ENCODE data around the gene ARL4D.
"Not testable (repeated sequence)": the region's sequence is repeated elsewhere in the genome, so short reads cannot be mapped to it uniquely, and the experiment has no call there.

The ARL4D gene, protein sequence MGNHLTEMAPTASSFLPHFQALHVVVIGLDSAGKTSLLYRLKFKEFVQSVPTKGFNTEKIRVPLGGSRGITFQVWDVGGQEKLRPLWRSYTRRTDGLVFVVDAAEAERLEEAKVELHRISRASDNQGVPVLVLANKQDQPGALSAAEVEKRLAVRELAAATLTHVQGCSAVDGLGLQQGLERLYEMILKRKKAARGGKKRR

DNA sequence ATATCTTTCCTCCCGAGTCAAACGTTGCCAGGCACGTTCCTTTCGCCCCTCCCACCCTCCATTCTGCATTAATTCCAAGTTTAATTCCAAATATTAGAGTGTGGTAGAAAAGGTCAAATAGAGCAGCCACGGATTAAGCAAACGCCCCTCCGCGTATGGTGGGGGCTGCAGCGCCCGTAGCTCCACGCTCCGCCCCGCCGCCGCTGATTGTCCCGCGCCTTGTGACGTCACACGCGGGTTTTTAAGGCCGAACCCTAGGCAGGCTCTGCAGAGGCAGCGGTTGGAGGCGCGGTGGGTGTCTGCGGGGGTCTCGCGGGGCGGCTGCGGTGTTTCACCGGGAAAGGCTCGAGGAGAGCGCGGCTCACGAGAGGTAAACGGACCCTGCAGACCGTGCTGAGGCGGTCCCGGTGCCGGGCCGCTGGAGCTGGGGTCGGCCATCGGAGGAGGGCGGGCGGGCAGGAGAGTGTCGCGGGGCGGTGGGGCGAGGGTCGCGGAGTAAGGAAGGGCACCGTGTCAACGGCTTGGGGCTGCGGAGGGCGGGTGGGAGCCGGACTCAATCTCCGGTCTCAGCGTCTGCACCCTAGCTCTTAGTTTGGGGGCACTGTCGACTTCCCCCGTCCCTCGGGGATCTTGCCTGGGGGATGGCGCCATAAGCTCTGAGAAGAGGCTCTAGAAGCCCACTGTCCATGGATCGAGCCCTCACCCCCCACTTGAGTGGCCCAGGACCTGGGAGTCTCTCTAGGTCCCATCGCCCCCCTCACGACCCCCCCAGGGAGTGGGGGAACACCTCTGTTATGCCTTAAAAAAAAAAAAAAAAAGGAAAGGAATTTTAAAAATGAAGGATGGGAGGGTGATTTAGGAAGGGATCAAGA is at the start of gene ARL4D:
Gene ARL4D (plus strand): TSS at position 270 of the 872 bp plus-strand sequence. CDS start 740 bp downstream, outside the sequence.
- peak; percentile 82 for DNase-seq

DNA sequence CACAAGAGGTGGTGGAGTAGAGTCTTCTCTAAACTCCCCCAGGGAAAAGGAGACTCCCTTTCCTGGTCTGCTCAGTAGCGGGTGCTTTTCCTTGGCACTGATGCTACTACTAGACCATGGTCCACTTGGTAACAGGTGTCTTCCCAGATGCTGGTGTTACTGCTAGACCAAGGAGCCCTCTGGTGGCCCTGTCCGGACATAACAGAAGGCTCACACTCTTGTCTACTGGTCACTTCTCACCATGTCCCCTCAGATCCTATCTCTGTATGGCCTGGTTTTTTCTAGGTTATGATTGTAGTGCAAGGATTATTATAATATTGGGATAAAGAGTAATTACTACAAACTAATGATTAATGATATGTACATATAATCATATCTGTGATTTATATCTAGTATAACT is 49.7 kb upstream of the ARL4D start:
- no peak for DNase-seq

DNA sequence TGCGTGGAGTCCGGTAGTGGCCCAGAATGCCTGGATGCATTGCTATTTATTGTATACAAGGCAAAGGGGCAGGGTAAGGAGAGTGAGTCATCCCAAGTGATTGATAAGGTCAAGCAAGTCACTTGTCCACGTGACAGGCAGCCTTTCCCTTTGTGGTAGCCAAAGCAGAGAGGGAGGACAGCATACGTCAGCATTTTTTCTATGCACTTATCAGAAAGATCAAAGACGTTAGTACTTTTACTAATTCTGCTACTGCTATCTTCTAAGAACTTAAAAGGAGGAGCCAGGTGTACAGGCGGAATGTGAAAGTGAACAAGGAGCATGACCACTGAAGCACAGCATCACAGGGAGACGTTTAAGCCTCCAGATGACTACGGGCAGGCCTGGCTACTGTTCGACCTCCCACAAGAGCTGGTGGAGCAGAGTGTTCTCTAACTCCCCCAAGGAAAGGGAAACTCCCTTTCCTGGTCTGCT is 47.9 kb upstream of the ARL4D start:
- DNase-seq = no peak

DNA sequence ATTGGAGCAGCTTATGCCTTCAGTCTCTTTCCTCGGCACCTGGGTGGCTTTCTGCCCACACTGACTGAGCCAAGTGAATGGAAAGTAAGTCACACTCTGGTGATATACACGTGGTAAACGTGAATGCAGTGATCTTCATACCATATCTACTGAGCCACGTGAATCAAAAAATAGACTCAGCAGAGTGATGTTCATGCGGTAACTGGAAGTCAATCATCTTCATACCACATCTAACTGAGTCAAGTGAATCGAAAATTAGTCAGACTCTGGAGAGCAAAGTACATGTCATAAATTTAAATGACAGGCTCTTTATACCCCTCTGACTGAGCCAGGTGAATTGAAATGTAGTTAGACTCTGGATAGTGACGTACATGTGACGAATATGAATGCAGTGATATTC is 47.1 kb upstream of the ARL4D start:
- DNase-seq = no peak

DNA sequence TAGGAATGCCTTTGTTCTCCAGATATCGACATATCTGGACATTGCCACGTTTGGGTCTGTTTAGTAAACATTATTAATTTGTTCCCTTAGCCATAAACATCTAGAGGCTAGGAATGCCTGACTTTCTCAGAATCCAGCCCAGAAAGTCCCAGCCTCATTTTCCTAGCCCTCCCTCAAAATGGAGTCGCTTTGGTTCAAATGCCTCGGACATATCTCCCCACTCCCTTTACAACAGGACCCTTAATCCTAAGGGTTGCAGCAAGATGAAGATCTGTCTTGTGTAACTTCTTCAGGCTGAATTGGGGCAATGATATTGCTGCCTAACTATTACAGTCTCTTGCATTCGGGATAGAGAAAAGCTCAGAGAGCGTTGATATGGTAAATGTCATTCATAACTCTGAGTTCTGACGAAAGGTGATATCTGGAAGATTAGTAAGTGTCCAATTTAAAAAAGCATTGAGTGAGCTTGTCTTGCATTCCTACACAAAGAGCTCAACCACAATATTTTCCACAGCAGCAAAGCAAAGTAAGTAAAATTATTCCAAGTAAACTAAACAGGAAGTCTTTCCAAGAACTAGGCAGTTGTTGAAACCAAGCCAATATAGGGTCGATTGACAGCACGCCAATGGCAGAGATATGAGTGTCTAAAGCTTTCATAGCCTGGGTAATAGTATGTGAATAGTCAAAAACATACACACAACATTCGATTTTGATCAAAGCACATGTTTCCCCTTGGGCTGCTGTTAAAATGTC is 46.0 kb upstream of the ARL4D start:
- no peak for DNase-seq

DNA sequence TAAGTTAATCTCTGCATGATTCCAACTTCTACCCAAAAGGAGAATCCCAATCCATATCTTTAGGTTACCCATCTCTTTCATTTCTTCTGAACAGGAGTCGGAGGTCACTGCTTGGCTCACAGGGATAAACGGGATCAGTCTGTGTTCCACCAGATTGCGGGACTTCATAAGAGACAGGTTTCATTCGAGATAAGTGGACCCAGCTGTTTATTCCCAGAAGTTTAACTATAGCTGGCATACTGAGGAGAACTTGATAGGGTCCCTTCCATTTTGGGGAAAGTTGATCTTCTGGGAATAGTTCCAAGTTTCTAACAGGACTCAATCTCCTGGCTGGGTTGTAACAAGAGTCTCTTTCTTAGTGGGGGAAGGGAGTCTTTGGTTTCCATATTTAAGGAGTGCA is 45.4 kb upstream of the ARL4D start:
- DNase-seq = no peak

DNA sequence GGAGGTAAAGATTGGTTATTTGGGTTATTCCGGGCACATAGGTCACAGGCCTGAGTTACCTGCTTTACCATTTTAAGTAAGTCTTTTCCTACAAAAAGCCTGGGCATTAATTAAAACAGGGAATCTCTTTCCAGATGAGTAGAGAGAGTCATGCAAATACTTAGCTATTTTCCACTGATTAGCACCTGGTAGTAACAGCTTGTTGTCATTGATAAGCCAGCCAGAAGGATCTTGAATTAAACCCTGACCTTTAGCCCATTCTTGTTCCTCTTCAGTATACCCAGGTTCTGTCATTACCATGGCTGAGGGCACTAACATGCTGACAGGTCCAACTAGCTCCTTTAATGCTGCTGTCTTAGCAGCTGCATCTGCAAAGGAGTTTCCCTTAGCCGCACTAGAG is 44.4 kb upstream of the ARL4D start:
- no peak for DNase-seq

DNA sequence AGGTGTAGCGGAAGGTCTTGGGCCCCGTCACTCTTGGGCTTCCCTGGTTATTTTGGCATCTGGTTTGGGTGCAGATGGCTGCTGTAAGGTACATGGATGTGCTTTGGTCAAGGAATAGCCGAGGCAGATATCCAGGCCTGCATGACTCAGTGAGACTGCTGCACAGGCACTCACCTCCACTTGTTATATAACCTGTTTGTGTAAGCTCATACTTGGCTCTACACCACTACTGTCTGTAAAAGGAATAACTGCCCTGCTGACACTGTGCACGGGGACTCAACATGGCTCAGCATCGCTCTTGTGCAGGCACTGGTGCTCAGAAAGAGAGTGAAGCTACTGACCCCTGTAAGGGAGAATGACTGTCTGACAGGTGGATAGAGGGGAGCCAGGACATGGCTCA is 42.3 kb upstream of the ARL4D start:
- DNase-seq = no peak

DNA sequence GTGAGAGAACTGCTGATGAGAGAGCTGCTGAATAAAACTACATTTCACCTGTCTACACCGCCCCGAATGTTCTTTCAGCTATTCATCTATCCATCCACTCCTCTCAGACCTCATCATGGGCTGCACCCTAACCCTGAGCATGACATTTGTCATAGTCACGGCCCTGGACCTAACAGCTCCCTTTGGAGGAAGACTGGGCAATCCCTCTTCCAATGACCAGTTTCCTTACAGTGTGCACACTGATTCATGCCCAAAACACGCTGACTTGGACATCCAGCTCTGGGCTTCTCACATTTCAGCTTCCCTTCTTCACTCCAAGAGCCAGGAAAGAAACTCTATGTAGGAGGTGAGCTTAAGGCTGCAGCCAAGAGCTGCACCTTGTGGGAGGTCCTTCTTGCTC is 41.8 kb upstream of the ARL4D start:
- DNase-seq = no peak

DNA sequence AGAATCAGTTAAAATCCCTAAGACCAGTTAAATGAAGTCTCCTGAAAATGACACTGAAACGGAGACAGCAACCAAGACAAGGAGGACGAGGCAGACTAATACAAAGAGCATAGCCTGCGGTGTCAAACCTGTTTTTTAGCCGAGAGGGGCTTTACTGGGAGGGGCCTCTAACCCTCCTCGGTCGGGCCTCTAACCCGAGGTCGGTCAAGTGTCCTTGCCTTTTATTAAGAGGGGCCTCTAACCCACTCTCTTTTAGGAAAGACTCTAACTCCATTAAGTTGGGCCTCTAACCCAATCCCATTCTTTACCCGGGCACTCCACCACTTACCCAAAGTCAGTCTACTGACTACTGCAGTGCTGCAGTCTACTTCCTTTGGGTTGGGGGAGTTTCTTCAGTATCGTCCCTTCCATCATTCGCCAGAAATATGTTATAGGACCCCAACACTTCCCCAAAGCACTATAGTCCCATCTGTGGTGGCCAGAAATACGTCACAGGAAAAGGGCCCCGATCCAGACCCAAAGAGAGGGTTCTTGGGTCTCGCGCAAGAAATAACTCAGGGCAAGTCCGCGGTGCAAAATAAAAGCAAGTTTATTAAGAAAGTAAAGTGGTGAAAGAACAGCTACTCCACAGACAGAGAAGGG is 39.2 kb upstream of the ARL4D start:
- no peak for DNase-seq

DNA sequence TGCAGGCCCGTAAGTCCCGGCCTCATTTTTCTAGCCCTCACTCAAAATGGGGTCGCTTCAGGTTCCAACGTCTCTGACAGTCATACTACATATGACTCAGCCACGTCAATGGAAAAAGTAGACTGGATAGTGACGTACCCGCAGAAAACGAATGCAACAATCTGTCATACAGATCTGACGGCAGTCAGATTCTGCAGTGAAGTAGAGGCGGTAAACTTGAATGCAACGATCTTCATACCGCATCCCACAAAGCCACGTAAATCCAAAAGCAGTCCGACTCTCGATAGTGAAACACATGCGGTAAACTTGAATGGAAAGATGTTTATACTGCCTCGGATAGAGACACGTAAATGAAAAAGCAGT is 38.4 kb upstream of the ARL4D start:
- peak; percentile 51 for DNase-seq

DNA sequence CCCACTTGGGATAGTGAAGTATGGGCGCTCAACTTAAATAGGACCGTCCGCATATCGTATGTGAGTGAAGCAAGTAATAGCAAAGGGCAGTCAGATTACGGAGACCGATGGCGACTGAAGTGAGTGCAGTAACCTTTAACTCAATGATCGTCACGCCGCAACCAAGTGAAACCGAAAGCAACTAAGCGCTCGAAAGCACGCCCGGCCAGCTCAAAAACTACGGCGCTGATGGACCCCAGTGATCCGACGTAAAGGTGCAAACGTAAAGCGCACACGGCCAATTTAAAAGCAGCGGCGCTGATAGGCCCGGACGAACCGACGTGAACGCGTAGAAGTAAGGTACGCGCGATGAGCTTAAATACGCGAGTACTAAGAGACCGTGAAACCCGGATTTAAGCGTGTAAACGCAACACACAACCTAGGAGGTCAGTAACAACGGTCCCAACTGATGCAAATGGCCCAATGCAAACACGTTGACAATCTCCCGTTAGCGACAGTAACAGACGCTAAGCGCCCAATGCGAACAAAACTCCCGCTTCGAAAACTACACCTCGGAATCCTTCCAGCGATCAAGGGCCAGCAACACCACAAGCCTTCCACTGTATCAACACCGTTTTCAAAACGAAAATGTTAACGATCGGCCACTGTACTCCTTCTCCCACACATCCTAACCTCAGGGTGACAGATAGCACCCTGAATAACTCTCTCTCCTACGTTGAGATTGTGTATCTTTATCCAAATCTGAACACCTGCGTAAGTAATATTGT is 37.9 kb upstream of the ARL4D start:
- DNase-seq = peak; percentile 99

DNA sequence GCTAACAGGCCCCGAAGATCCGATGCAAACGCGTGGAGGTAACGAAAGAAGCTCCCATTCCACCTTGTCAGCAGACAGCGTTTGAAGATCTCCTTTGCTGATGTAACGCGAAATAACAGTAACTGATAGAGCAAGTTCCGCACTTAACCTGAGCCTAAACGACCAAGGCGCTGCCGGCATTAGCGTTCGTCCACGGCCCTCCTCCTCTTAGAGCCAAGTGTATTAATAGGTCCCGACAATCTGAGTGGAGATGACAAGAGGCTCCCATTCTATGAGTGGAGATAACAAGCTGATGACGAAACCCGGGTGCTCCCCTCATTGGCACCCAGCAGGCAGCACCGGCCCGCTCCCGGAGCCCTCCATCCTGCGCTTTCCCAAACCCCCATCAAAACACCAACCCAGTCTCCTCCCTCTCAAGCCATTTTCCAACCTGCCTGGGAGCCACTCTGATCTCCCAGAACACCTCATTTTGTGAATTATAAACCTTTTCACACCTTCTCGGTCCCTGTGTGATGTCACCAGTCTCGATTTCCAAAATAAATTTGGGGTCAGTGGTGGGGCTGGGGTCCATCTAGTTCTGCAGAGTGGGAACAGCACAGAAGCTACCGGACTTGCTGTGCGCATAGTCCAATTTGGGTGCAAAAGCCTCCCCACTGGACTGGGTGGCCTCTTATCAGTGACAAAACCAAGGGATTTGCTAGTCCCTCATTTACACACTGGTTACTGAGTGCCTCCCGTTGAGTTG is 35.4 kb upstream of the ARL4D start:
- DNase-seq = no peak

DNA sequence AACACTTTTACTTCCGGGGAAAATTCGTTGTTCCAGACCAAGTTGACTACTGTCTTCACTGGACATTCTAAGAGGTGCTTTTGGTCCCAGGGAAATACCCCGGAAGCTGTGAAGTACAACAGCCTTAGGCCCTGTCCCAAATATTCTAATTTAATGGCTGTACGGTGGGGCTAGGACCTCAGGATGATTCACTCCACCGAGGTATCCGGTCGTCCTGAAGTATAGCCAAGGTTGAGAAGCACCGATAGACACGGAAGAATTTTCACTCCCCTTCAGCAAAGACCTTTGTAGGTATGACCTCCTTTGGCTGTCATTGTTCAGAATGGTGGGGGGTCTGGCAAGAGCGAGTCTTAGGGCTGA is 34.9 kb upstream of the ARL4D start:
- DNase-seq = no peak

DNA sequence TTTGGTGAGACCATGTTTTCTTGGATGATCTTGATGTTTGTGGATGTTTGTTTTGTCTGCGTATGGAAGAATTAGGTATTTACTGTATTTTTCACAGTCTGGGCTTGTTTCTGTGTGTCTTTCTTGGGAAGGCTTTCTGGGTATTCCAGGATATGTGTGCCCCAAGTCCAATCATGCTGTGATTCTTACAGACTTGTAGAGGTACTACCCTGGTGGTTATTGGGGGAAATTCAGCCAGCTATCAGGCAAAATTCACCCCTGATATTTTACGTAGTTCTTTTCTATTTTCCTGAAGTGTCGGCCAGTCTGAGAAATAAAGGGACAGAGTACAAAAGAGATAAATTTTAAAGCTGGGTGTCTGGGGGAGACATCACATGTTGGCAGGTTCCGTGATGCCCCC is 33.4 kb upstream of the ARL4D start:
- DNase-seq = no peak

DNA sequence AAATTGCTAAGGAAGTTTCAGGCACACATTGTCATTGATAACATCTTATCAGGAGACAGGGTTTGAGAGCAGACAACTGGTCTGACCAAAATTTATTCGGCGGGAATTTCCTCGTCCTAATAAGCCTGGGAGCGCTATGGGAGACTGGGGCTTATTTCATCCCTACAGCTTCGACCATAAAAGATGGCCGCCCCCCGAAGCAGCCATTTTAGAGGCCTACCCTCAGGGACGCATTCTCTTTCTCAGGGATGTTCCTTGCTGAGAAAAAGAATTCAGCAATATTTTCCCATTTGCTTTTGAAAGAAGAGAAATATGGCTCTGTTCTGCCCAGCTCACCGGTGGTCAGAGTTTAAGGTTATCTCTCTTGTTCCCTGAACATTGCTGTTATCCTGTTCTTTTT is 32.9 kb upstream of the ARL4D start:
- not testable (repeated sequence) for DNase-seq

DNA sequence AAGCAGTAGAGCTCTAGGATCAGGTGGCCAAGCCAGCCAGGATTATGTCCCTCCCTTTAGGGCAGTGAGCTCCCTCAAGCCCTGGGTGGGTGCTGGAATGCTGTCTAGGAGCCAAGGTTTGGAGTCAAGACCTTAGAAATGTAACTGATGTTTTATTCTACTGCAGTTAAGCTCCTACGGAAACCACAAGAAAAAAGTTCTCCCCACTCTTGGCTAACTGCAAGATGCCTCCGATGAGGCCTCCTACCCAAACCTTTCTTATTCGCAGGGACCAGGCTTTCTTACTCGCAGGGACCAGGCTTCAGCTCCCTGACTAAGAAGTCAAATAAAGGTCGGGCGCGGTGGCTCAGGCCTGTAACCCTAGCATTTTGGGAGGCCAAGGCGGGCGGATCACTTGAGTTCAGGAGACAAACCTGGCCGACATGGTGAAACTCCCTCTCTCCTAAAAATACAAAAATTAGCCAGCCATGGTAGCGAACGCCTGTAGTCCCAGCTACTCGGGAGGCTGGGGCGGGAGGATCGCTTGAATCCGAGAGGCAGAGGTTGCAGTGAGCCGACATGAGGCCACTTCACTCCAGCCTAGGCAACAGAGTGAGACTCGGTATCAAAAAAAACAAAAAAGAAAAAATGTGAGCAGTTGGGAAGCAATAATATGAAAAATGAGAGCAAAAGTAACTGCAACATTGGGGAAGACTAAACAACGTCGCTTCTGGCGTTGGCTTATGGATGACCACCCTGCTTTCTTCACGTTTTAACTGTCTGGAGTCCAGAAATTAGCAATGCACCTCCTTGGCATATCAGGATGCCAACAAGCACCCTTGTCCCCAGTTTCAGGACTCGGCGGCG is 31.7 kb upstream of the ARL4D start:
- DNase-seq = no peak

DNA sequence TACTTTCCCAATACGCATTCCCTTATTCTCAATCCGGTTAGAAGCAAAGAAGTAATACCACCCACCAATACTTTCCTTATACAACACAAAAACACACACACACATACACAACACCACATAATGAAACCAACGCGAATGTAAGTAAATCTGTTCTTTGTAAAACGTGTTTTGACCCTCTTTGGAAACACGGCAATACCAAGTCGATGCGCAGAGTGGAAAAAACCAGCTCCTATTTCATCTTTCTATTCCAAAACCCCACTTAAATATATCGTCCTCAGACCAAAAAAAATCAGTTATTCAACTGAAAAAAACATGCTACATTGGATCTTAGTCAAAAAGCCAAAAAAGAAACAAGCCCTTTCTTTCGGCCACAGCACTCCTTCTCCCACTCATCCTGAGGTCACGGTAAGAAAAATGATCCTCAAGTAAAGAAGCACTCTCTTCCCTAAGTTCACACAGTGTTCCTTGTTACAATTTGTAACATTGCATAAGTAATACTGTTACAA is 31.0 kb upstream of the ARL4D start:
- peak; percentile 96 for DNase-seq

DNA sequence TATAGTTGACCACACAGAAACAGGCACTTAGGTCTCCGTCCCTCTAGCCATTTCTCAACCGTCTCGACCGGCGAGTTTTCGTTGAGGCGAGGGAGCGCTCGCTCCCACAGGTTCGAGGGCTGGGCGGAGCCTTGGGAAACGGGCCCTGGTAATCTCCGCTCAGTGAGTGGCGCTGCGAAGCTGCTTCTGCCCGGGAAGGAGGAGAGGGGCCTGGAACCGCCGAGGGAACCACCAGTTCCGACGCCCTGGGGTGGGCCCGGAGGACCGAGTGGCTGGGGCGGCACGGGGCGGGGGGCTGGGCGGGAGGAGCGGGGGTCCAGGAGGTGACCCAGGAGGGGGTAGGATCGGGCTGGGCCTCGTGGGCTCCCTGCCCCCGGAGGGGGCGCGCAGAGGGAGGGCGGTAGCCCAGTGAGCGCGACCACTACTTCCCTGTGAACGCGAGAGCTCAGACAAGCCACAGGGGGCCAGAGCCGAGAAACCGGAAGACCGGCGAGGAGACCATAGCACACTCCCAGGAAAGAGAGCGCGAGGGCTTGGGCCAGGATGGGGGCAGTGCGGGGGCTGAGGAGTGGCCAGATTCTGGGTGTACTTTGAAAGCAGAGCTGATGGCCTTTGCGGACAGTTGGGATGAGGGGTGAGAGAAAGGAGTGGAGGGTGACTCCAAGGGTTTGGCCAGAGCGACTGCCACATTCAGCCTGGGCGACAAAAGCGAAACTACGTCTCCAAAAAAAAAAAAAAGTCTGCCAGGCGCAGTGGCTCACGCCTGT is 29.9 kb upstream of the ARL4D start:
- DNase-seq = peak; percentile 87

DNA sequence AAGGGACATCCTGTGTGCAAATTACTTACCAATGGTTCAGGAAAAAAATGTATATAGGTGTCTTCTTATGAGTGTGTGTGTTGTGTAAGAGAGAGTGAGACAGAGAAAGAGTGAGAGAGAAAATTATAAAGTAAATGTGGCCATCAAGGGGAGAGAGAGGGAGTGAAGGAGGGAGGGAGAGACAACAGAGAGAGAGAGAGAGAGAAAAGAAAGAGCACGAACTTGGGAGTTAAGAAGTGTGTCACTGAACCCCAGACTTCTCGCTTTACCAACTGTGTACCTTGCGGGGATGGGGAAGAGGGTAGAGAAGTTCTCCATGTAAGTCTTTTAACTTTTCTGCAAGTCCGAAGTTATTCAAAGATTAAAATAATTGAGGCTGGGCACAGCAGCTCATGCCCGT is 28.8 kb upstream of the ARL4D start:
- no peak for DNase-seq

Data from NCI-H1092 treated with DMSO at 0.1 percent for 48 hours (cell line).